B cell (primary cell): ENCODE measurements around the gene MYD88. TPM values are rescaled to one million over a fixed set of nuclear protein-coding genes. Genes with fewer than 3 reads are reported as not detected.

Experiments
- ATAC-seq: fragments of 200-7000 bp; cut with Tn5 transposase; one replicate; pipeline ENCODE4 v1.10.0; 2021; ENCODE audit warnings: low read depth, mild to moderate bottlenecking, moderate number of reproducible peaks, moderate library complexity
- CTCF ChIA-PET: fragments of 350-600 bp; sonication (Branson Sonifier 250); formaldehyde crosslinking; loops from one replicate; lab custom pipeline; 2021; ENCODE audit warnings: antibody characterized with exemption, inconsistent platforms; lab: Charles Lee
- POLR2A ChIA-PET: fragments of 350-600 bp; sonication (Branson Sonifier 250); formaldehyde crosslinking; loops from one replicate; lab custom pipeline; 2021; ENCODE audit warnings: antibody characterized with exemption; lab: Charles Lee
- DNase-seq: peaks from one replicate; pipeline ENCODE4 v3.0.0; 2013
- H2AFZ ChIP-seq: 2 replicates; pipeline ENCODE4 v1.6.1; 2012; ENCODE audit warnings: mild to moderate bottlenecking, low read depth, low read length; ENCODE audit not compliant: insufficient read depth, poor library complexity, severe bottlenecking
- H3K27ac ChIP-seq, 2 donors: 1 replicate in 1 of 2; 2 replicates in 1 of 2; pipeline ENCODE4 v1.5.1; 2012 to 2013; ENCODE audit warnings: low read length in 2 of 2, mild to moderate bottlenecking in 2 of 2, moderate library complexity in 1 of 2
- H3K27me3 ChIP-seq, 4 experiments: fragments of 200-600 bp in 1 of 4; sonication (generic) in 1 of 4; replicated peaks in 1 of 4; 1 replicate in 2 of 4; 2 replicates in 2 of 4; pipeline versions ENCODE4 v1.6.1 to v1.7.0; 2013 to 2016; ENCODE audit warnings: low read length in 3 of 4, mild to moderate bottlenecking in 2 of 4, mixed read lengths in 1 of 4, moderate library complexity in 1 of 4; ENCODE audit not compliant: insufficient read depth in 4 of 4, control insufficient read depth in 3 of 4; ENCODE audit errors: control extremely low read depth in 1 of 4
- H3K36me3 ChIP-seq, 2 experiments: replicated peaks in 1 of 2; 1 replicate in 1 of 2; 2 replicates in 1 of 2; pipeline versions ENCODE4 v1.6.1 to v1.7.1; 2013; ENCODE audit warnings: low read length in 1 of 2; ENCODE audit not compliant: insufficient read depth in 2 of 2, control insufficient read depth in 1 of 2; ENCODE audit errors: control extremely low read depth in 1 of 2, extremely low read depth in 1 of 2
- H3K4me1 ChIP-seq, 2 donors: fragments of 200-600 bp in 1 of 2; sonication (generic) in 1 of 2; 1 replicate in 1 of 2; 2 replicates in 1 of 2; pipeline versions ENCODE4 v1.5.1 to v1.6.1; 2013 to 2017; ENCODE audit warnings: low read length in 2 of 2; ENCODE audit not compliant: control insufficient read depth in 2 of 2, insufficient read depth in 2 of 2
- H3K4me2 ChIP-seq: replicated peaks from 2 replicates; pipeline ENCODE3; 2012; ENCODE audit warnings: mild to moderate bottlenecking, low read depth, low read length; ENCODE audit not compliant: poor library complexity, severe bottlenecking
- H3K4me3 ChIP-seq, 5 experiments: fragments of 200-600 bp in 1 of 5; sonication (generic) in 1 of 5; 1 replicate in 3 of 5; 2 replicates in 2 of 5; pipeline versions ENCODE4 v1.5.1 to v1.7.0; 2011 to 2016; ENCODE audit warnings: low read length in 4 of 5, mild to moderate bottlenecking in 4 of 5, low read depth in 2 of 5, control low read depth in 1 of 5, moderate library complexity in 1 of 5; ENCODE audit not compliant: insufficient read depth in 1 of 5; ENCODE audit errors: control extremely low read depth in 1 of 5, extremely low read depth in 1 of 5
- H3K79me2 ChIP-seq: fragments of 200-600 bp; sonication (generic); one replicate; pipeline ENCODE4 v1.6.0; 2016; ENCODE audit warnings: low read length; ENCODE audit not compliant: control insufficient read depth, insufficient read depth
- H3K9ac ChIP-seq: fragments of 200-600 bp; sonication (generic); 2 replicates; pipeline ENCODE4 v1.6.1; 2017; ENCODE audit warnings: mild to moderate bottlenecking, low read length, moderate library complexity
- H3K9me3 ChIP-seq, 3 donors: one replicate each; pipeline versions ENCODE4 v1.6.1 to v1.7.1; 2013; ENCODE audit warnings: low read length in 2 of 3; ENCODE audit not compliant: control insufficient read depth in 2 of 3, insufficient read depth in 1 of 3; ENCODE audit errors: control extremely low read depth in 1 of 3
- H4K20me1 ChIP-seq: 2 replicates; pipeline ENCODE4 v1.6.0; 2012; ENCODE audit warnings: mild to moderate bottlenecking, low read length; ENCODE audit not compliant: insufficient read depth, control insufficient read depth, poor library complexity, severe bottlenecking
- H3K27ac Mint-ChIP-seq: one replicate; pipeline ENCODE4 v1.8.0; 2021; ENCODE audit warnings: mixed read lengths
- H3K27me3 Mint-ChIP-seq: one replicate; pipeline ENCODE4 v1.8.0; 2021; ENCODE audit warnings: mixed read lengths
- H3K4me1 Mint-ChIP-seq: one replicate; pipeline ENCODE4 v1.8.0; 2021; ENCODE audit warnings: mixed read lengths
- H3K4me3 Mint-ChIP-seq: one replicate; pipeline ENCODE4 v1.8.0; 2021; ENCODE audit warnings: mixed read lengths
- H3K9me3 Mint-ChIP-seq: one replicate; pipeline ENCODE4 v1.8.0; 2022; ENCODE audit warnings: mixed read lengths; ENCODE audit not compliant: insufficient read depth
- EZH2 ChIP-seq: IDR thresholded peaks from 2 replicates; pipeline ENCODE4 v1.6.1; 2012; ENCODE audit warnings: borderline replicate concordance, low read depth, mild to moderate bottlenecking, moderate library complexity, low read length; ENCODE audit not compliant: insufficient read depth, poor library complexity, severe bottlenecking
- WGBS: methylation state at CpG from one replicate; pipeline ENCODE4 v1.1.5; 2013; ENCODE audit warnings: missing lambda C conversion rate; ENCODE audit not compliant: insufficient coverage; 5-methylcytosine and 5-hydroxymethylcytosine counted together
- intact Hi-C: fragments of 100-400 bp; cut with micrococcal nuclease; formaldehyde crosslinking; loops from one replicate; pipeline ENCODE4 v1.10.0; 2022
- polyA plus RNA-seq: library from polyadenylated mRNA; depleted of rRNA; stranded (reverse); fragments of >200 nt; gene quantifications from 2 replicates; pipeline ENCODE4 v1.2.3, GENCODE V29; 2012
- total RNA-seq, 2 donors: library from RNA; stranded (reverse); fragments of 120-200 nt in 1 of 2; gene quantifications; 1 replicate in 1 of 2; 2 replicates in 1 of 2; pipeline versions ENCODE4 v1.2.3 to v1.2.4, GENCODE V29; 2013 to 2022
- TF ChIP-seq, protein P1 (sequence below): fragments of 200-600 bp; IDR thresholded peaks from one replicate; pipeline ENCODE4 v1.8.0; 2022; ENCODE audit warnings: antibody characterized with exemption, mild to moderate bottlenecking

Gene MYD88
- total and polyA plus RNA-seq, 2 donors (not counting 1 experiment from before 2014, with no cell fraction given) = 48.0 to 52.3 TPM

DNA sequence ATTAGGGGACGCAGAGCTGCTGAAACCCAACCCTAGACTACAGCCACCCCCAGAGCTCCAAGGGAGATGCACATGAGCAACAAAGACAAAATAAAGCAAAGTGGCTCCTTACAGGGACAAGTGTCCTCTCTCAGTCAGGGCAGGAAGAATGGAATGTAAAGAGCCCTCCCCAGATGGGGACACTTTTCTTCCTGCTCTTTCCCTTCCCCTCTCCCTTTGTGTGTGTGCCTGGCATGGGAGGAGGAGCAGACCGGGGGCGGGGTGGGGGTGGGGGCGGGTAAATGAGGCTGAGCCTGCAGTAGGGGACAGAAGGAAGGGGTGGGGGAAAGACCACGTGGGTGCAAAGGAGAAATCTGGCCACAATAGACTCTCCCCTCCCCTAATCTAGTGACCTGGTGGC lies 38.9 kb upstream of the MYD88 start:
- peaks cover 14% of the 10 kb centered on the region for H3K27me3 Mint-ChIP-seq
- H3K4me3 Mint-ChIP-seq = no peak overlapping the region
- CTCF ChIA-PET = no interaction called here
- TF ChIP-seq, protein P1, sequence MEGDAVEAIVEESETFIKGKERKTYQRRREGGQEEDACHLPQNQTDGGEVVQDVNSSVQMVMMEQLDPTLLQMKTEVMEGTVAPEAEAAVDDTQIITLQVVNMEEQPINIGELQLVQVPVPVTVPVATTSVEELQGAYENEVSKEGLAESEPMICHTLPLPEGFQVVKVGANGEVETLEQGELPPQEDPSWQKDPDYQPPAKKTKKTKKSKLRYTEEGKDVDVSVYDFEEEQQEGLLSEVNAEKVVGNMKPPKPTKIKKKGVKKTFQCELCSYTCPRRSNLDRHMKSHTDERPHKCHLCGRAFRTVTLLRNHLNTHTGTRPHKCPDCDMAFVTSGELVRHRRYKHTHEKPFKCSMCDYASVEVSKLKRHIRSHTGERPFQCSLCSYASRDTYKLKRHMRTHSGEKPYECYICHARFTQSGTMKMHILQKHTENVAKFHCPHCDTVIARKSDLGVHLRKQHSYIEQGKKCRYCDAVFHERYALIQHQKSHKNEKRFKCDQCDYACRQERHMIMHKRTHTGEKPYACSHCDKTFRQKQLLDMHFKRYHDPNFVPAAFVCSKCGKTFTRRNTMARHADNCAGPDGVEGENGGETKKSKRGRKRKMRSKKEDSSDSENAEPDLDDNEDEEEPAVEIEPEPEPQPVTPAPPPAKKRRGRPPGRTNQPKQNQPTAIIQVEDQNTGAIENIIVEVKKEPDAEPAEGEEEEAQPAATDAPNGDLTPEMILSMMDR = no peak
- no peak for TF ChIP-seq EZH2
- no peak overlapping the region for H3K27ac Mint-ChIP-seq
- H3K9ac ChIP-seq = no peak overlapping the region
- intact Hi-C loops = no loop called here
- WGBS = no CpG with 5 or more reads among the region's 5 CpGs
- ATAC-seq (no peak), DNase-seq (no peak)
- H3K9me3 Mint-ChIP-seq = no peaks in the 10 kb centered on the region
- peaks cover 8% of the 10 kb centered on the region for H3K4me1 Mint-ChIP-seq
- no peak overlapping the region for H3K4me3 ChIP-seq
- H3K79me2 ChIP-seq = no peaks in the 10 kb centered on the region
- H3K9me3 ChIP-seq = peaks cover under 1 to 3% (median 3%) of the 10 kb centered on the region in 3 donors
- no peak overlapping the region for H3K27ac ChIP-seq
- H3K4me2 ChIP-seq = no peak overlapping the region
- H4K20me1 ChIP-seq = no peaks in the 10 kb centered on the region
- H3K27me3 ChIP-seq = peaks cover 0 to 6% (median 0%) of the 10 kb centered on the region in 4 experiments
- H3K4me1 ChIP-seq = peaks cover 3 to 9% of the 10 kb centered on the region in 2 donors
- H3K36me3 ChIP-seq = no peaks in the 10 kb centered on the region
- POLR2A ChIA-PET = no interaction called here
- no peak overlapping the region for H2AFZ ChIP-seq

DNA sequence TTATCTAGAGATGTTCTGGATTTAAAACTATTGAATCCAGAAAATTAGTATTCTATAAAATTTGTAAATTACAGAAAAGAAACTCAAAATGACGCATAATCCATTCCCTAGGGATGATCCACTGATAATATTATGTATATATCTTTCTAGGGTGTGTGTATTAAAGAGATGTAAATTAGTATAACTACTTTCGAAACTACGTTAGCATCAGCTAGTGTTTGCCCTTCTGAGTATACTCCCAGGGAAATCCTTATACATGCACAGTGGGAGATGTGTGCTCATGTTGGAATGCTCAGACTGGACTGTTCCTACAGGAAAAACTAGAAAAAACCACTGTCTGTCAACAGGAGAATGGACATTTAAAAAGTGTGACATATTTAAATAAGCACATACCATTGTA lies 38.0 kb upstream of the MYD88 start:
- intact Hi-C loops = no loop called here
- H3K4me3 Mint-ChIP-seq = no peak overlapping the region
- peaks cover 8% of the 10 kb centered on the region for H3K4me1 Mint-ChIP-seq
- H3K79me2 ChIP-seq = no peaks in the 10 kb centered on the region
- peaks cover 3 to 9% of the 10 kb centered on the region in 2 donors for H3K4me1 ChIP-seq
- H3K9ac ChIP-seq = no peak overlapping the region
- peaks cover 14% of the 10 kb centered on the region for H3K27me3 Mint-ChIP-seq
- DNase-seq (no peak), ATAC-seq (no peak)
- H3K4me2 ChIP-seq = no peak overlapping the region
- no peak overlapping the region for H3K27ac ChIP-seq
- no peak overlapping the region for H3K4me3 ChIP-seq
- WGBS = no CpG with 5 or more reads among the region's 3 CpGs
- peaks cover 2% of the 10 kb centered on the region for H3K9me3 Mint-ChIP-seq
- ChIA-PET POLR2A (no interaction called here), CTCF (interaction anchor here (0.6 kb wide), 1 partner anchor 180 kb away, joined by 3 read pairs; no protein-coding TSS in a partner anchor)
- TF ChIP-seq, protein P1 = no peak
- TF ChIP-seq EZH2 = no peak
- H2AFZ ChIP-seq = no peak overlapping the region
- H3K27ac Mint-ChIP-seq = no peak overlapping the region
- no peaks in the 10 kb centered on the region for H3K36me3 ChIP-seq
- no peaks in the 10 kb centered on the region for H4K20me1 ChIP-seq
- H3K27me3 ChIP-seq = peaks cover 0 to 6% (median 0%) of the 10 kb centered on the region in 4 experiments
- peaks cover 3 to 12% (median 4%) of the 10 kb centered on the region in 3 donors for H3K9me3 ChIP-seq
